Psoas muscle (tissue), 8 donors: ENCODE results near the gene WIPF2. TPM values are rescaled to one million over a fixed set of nuclear protein-coding genes. Genes with fewer than 3 reads are reported as not detected.
"Not testable (repeated sequence)": the region's sequence is repeated elsewhere in the genome, so short reads cannot be mapped to it uniquely, and the experiment has no call there.

Experiments used
- ATAC-seq, 4 donors: fragments of 200-7000 bp; cut with Tn5 transposase; one replicate each; pipeline ENCODE4 v1.9.1; 2020; ENCODE audit warnings: moderate library complexity in 3 of 4, mild to moderate bottlenecking in 2 of 4
- DNase-seq, 2 donors: peaks; one replicate each; pipeline ENCODE4 v3.0.0-alpha.2; 2020
- H3K27ac ChIP-seq: fragments of 200-600 bp; one replicate; pipeline ENCODE4 v1.8.0; 2022
- H3K27me3 ChIP-seq, 3 donors: fragments of 200-600 bp in 1 of 3; one replicate each; pipeline versions ENCODE4 v1.6.1 to v1.8.0; 2013 to 2022; ENCODE audit warnings: low read length in 2 of 3, mild to moderate bottlenecking in 2 of 3, moderate library complexity in 1 of 3; ENCODE audit not compliant: insufficient read depth in 3 of 3
- H3K36me3 ChIP-seq, 2 donors: fragments of 200-600 bp in 1 of 2; one replicate each; pipeline versions ENCODE4 v1.6.1 to v1.8.0; 2013 to 2022; ENCODE audit warnings: low read depth in 1 of 2, mild to moderate bottlenecking in 1 of 2, moderate library complexity in 1 of 2; ENCODE audit not compliant: insufficient read depth in 1 of 2
- H3K4me1 ChIP-seq: fragments of 200-600 bp; one replicate; pipeline ENCODE4 v1.8.0; 2022
- H3K4me3 ChIP-seq: fragments of 200-600 bp; one replicate; pipeline ENCODE4 v1.8.0; 2022; ENCODE audit warnings: mild to moderate bottlenecking
- H3K9me3 ChIP-seq: fragments of 200-600 bp; one replicate; pipeline ENCODE4 v1.8.0; 2022
- WGBS, 3 donors: extraction: QIAGEN DNeasy Blood & Tissue Kit; methylation state at CpG; one replicate each; pipeline versions ENCODE4 v1.1.6 to v1.1.7; 2013; 5-methylcytosine and 5-hydroxymethylcytosine counted together
- intact Hi-C, 2 donors: fragments of 100-400 bp; cut with DNase I; formaldehyde crosslinking; loops; one replicate each; pipeline versions ENCODE4 v1.11.0 to v1.14.2; 2022
- polyA plus RNA-seq, 3 donors: library from polyadenylated mRNA; stranded (reverse); fragments of 200-250 nt; gene quantifications; one replicate each; pipeline ENCODE4 v1.2.3, GENCODE V29; 2013
- total RNA-seq, 4 donors: library from RNA; stranded (reverse); fragmentation: NEBNext Ultra II Directional in 2 of 4; extraction: Animal tissue kit (Norgen Biotek cat#: 25700) in 2 of 4; gene quantifications; one replicate each; pipeline versions ENCODE4 v1.2.1 to v1.2.4, GENCODE V29; 2021 to 2023
- TF ChIP-seq, protein P1 (sequence below): fragments of 200-600 bp; IDR thresholded peaks from one replicate; pipeline ENCODE4 v1.8.0; 2022; ENCODE audit warnings: antibody characterized with exemption
- donor health status: healthy with polysubstance abuse.
- donor health status: DM: no; HTN: no; CAD: no; lungs with moderate emphysema.
- donor health status: Bipolar disorder and iron deficiency.
- donor health status: healthy.
- donor health status: DM: yes; HTN: yes; CAD: no.
- donor health status: DM: no; HTN: no; CAD: no.
- donor health status: DM: no; HTN: no; CAD: no.
- donor health status: DM: yes; HTN: yes; CAD: no.

WIPF2 gene
- total and polyA plus RNA-seq, 7 donors = 4.0 to 10.5 (median 8.1) TPM

DNA sequence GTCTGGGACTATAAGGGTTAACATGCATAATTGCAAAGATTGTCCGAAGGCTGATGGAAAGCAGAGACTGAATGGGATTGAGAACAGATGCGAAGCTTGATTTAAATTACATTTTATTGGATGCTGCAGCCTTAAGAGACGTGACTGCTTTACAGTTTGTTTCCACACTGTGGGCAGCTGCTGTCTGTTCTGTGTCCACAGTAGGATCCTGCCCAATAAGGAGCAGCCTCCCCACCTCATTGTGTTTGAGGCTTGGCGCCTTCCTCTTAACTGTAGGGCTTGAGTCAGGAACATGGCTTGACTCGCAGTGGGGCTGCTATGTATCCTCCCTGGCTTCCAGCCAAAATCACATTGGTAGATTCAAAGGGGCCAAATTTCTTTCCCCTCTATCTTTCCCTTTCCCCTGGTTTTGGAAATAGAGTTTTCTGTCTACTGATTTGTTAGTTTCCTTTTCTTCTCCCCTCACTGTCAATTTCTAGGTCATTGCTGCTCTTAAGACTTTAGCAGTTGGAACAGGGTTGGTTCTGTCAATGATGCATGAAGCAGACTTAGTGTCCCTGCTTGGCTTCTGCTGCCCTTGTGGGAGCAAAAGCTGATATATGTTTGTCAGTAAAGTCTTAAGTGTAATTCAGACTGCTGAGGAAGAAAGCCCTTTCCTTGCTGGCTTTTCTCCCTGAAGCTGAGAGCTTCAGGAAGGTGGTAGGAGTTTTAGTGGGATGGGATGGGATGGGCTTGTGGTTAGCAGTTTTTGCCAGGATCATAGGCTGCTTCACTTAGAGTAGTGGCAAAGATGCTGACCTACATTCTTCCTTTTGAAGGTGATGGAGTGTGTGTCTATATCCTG lies 84.8 kb downstream of the WIPF2 start:
- intact Hi-C loops = loop anchor here (1.0 to 10.0 kb wide), 4 partner anchors 50 to 231 kb away; partner anchors contain the start of gene TOP2A (in 1 of the 2)
- Histone ChIP-seq H3K9me3 (no peaks in the 10 kb centered on the region), H3K36me3 (no peaks in the 10 kb centered on the region), H3K4me3 (no peak overlapping the region), H3K27ac (peak overlapping the region; percentile 82), H3K27me3 (no peaks in the 10 kb centered on the region), H3K4me1 (peaks cover 48% of the 10 kb centered on the region)
- DNase-seq = peak; percentile 27 to 50
- TF ChIP-seq, protein P1, sequence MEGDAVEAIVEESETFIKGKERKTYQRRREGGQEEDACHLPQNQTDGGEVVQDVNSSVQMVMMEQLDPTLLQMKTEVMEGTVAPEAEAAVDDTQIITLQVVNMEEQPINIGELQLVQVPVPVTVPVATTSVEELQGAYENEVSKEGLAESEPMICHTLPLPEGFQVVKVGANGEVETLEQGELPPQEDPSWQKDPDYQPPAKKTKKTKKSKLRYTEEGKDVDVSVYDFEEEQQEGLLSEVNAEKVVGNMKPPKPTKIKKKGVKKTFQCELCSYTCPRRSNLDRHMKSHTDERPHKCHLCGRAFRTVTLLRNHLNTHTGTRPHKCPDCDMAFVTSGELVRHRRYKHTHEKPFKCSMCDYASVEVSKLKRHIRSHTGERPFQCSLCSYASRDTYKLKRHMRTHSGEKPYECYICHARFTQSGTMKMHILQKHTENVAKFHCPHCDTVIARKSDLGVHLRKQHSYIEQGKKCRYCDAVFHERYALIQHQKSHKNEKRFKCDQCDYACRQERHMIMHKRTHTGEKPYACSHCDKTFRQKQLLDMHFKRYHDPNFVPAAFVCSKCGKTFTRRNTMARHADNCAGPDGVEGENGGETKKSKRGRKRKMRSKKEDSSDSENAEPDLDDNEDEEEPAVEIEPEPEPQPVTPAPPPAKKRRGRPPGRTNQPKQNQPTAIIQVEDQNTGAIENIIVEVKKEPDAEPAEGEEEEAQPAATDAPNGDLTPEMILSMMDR = no peak
- WGBS, 3 donors = 18 to 33% (median 19%) methylated on average over 5 of the region's 5 CpGs
- peak; percentile 68 to 77 (median 72) for ATAC-seq

DNA sequence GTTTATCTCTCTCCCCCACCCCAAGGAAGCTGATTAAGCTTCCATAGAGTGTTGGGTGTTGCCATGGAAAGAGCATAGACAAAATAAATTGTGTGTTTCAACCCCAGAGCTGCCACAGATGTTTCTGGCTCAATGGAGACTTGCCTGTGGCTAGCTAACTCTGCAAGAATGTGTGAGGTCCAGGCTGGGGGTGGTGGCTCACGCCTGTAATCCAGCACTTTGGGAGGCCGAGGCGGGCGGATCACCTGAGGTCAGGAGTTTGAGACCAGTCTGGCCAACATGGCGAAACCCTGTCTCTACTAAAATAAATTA lies 85.4 kb downstream of the WIPF2 start:
- not testable (repeated sequence) for H3K9me3 ChIP-seq, ATAC-seq
- 72 to 86% (median 80%) methylated on average over 5 of the region's 5 CpGs for WGBS, 3 donors

DNA sequence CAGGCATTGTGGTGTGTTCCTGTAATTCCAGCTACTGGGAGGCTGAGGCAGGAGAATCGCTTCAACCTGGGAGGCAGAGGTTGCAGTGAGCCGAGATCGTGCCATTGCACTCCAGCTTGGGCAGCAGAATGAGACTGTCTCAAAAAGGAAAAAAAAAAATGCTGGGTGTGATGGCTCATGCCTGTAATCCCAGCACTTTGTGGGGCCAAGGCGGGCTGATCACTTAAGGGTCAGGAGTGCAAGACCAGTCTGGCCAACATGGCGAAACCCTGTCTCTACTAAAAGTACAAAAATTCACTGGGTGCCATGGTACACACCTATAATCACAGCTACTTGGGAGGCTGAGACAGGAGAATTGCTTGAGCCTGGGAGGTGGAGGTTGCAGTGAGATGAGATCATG lies 85.8 kb downstream of the WIPF2 start:
- not testable (repeated sequence) for H3K27me3 ChIP-seq, DNase-seq, H3K4me3 ChIP-seq, ATAC-seq, H3K36me3 ChIP-seq, H3K9me3 ChIP-seq
- Histone ChIP-seq H3K4me1 (peaks cover 52% of the 10 kb centered on the region), H3K27ac (peak overlapping the region; percentile 82)
- intact Hi-C loops = loop anchor here in 1 of 2 donors (10.0 kb wide), 1 partner anchor 230 kb away; no protein-coding TSS in a partner anchor
- 95 to 97% (median 97%) methylated on average over 5 of the region's 5 CpGs for WGBS, 3 donors

More for the DNA sequence above, 85.4 kb downstream of the WIPF2 start:
- intact Hi-C loops = loop anchor here in 1 of 2 donors (10.0 kb wide), 1 partner anchor 230 kb away; no protein-coding TSS in a partner anchor
- not testable (repeated sequence) for DNase-seq, H3K36me3 ChIP-seq, H3K4me3 ChIP-seq, H3K27me3 ChIP-seq
- Histone ChIP-seq H3K4me1 (peaks cover 52% of the 10 kb centered on the region), H3K27ac (peak overlapping the region; percentile 82)

DNA sequence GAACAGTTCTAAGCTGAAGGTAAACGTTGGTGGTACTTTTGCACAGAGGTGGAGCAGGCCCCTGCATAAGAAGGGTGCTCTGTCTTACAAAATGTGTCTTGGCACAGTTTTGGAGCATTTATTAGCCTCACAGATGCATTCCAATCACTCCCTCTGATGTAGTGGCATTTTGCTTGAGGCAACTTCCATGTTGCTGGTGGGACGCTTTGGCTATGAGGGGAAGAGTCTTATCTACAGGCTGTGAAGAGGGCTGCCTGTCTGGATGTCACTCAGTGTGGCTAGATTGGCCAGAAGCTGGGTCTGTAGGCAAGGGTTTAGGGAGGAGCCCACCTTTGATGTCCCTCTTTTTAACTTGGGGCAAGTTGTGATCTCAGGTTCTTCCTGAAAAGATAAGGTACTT lies 87.3 kb downstream of the WIPF2 start:
- H3K27me3 ChIP-seq = no peaks in the 10 kb centered on the region
- DNase-seq = no peak
- H3K4me1 ChIP-seq = peaks cover 67% of the 10 kb centered on the region
- no peak for ATAC-seq
- no peaks in the 10 kb centered on the region for H3K9me3 ChIP-seq
- 67 to 83% (median 72%) methylated on average over 2 of the region's 2 CpGs for WGBS, 3 donors
- intact Hi-C loops = loop anchor here in 1 of 2 donors (10.0 kb wide), 1 partner anchor 228 kb away; no protein-coding TSS in a partner anchor
- TF ChIP-seq, protein P1 = no peak
- H3K36me3 ChIP-seq = no peaks in the 10 kb centered on the region
- H3K27ac ChIP-seq = peak overlapping the region; percentile 14
- no peak overlapping the region for H3K4me3 ChIP-seq

DNA sequence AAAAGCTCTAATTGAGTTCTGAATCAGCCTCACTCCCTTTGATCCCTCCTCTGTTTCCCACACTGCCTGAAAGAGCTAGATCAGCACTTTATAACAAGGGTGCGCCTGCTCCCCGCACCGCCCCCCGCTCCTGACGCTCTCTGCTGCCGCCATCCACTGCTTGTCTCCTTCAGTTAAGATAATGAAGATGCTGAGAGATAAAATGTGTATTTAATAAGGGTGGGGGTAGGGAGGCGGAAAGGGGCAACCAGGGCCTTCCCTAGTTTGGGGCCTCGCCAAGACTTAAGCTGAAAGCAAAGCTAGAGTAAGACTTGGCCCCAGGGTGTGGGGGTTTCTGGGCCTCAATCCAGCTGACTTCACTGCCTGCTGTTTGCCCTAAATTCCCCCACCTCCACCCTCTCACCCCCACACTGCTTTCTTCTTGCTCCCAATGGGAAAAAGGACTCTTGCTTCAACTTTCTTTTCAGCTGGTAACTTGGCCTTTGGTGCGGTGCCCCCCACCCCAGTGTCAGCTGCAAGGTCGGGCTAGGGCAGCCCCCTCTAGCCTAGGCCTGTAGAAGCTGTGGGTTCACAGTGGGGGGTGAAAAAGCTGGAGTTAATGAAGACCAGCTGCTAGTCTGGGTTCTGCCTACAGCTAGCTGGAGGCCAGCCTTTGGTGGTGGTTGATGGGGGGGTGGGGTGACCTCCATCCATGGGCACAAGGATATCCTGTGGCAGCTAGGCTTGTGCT lies 88.1 kb downstream of the WIPF2 start:
- Histone ChIP-seq H3K27me3 (no peaks in the 10 kb centered on the region), H3K27ac (peak overlapping the region; percentile 33), H3K4me3 (no peak overlapping the region), H3K9me3 (no peaks in the 10 kb centered on the region), H3K36me3 (no peaks in the 10 kb centered on the region), H3K4me1 (peaks cover 75% of the 10 kb centered on the region)
- DNase-seq (no peak), ATAC-seq (no peak)
- 64 to 78% (median 67%) methylated on average over 10 of the region's 10 CpGs for WGBS, 3 donors
- TF ChIP-seq, protein P1 = no peak
- intact Hi-C loops = loop anchor here in 1 of 2 donors (10.0 kb wide), 1 partner anchor 228 kb away; no protein-coding TSS in a partner anchor
